Upper lobe of left lung (tissue), 4 donors: ENCODE results near the gene PCSK2.

Experiments used
- CTCF ChIP-seq, 6 experiments: fragments of 450-650 bp in 4 of 6; fragments of 200-600 bp in 2 of 6; sonication (generic) in 2 of 6; IDR thresholded peaks; one replicate each; pipeline ENCODE4 v1.5.1; 2016 to 2019; ENCODE audit warnings: antibody characterized with exemption in 6 of 6
- EP300 ChIP-seq, 4 donors: sonication (generic); formaldehyde crosslinking; IDR thresholded peaks; one replicate each; pipeline ENCODE4 v1.5.1; 2017; ENCODE audit warnings: antibody characterized with exemption in 4 of 4, control low read depth in 2 of 4
- POLR2AphosphoS5 ChIP-seq, 2 donors: sonication (generic); formaldehyde crosslinking; IDR thresholded peaks; one replicate each; pipeline ENCODE4 v1.5.1; 2017; ENCODE audit warnings: antibody characterized with exemption in 2 of 2

GRCh38 chr20:17504898-17505635 lies 278.2 kb downstream of the PCSK2 start:
- TF ChIP-seq CTCF (IDR thresholded peaks at IDR 0.05) (peak; percentile 25 to 66 (median 57)), POLR2AphosphoS5 (IDR thresholded peaks at IDR 0.05) (no peak), EP300 (IDR thresholded peaks at IDR 0.05) (no peak)
